Right lobe of liver (tissue), 4 donors: ENCODE measurements around the gene RDH5.

Source experiments
- CTCF ChIP-seq, 4 donors: fragments of 200-600 bp in 3 of 4; fragments of 450-650 bp in 1 of 4; IDR thresholded peaks; one replicate each; pipeline versions ENCODE4 v1.5.1 to v1.8.0; 2016 to 2022; ENCODE audit warnings: antibody characterized with exemption in 4 of 4, mild to moderate bottlenecking in 2 of 4
- POLR2A ChIP-seq: fragments of 450-650 bp; IDR thresholded peaks from one replicate; pipeline ENCODE4 v1.6.1; 2017; ENCODE audit warnings: antibody characterized with exemption, mild to moderate bottlenecking
- donor health status: DM: no; HTN: no; CAD: no.
- donor health status: DM: no; HTN: no; CAD: no.
- donor health status: DM: no; HTN: yes; CAD: no.

GRCh38 chr12:55673638-55674037 is 46.6 kb upstream of the RDH5 start:
- no peak for TF ChIP-seq CTCF (IDR thresholded peaks at IDR 0.05)
- no peak for TF ChIP-seq POLR2A
